Natural killer cell (primary cell): ENCODE results near the gene KRT82. TPM values are rescaled to one million over a fixed set of nuclear protein-coding genes. Genes with fewer than 3 reads are reported as not detected.

ENCODE experiments used
- ATAC-seq, 3 donors: fragments of 150-1000 bp in 2 of 3; fragments of 200-7000 bp in 1 of 3; cut with Tn5 transposase; 1 replicate in 1 of 3; 2 replicates in 2 of 3; pipeline ENCODE4 v1.10.0; 2021; ENCODE audit warnings: mild to moderate bottlenecking in 2 of 3, moderate library complexity in 2 of 3
- DNase-seq, 2 donors: peaks; one replicate each; pipeline versions ENCODE4 v3.0.0 to v3.0.0-alpha.2; 2013 to 2021; ENCODE audit warnings: mixed read lengths in 1 of 2
- H3K27ac ChIP-seq: one replicate; pipeline ENCODE4 v1.5.1; 2013; ENCODE audit warnings: mild to moderate bottlenecking, low read length
- H3K27me3 ChIP-seq: one replicate; pipeline ENCODE4 v1.6.1; 2013; ENCODE audit warnings: low read length; ENCODE audit not compliant: control insufficient read depth, insufficient read depth
- H3K36me3 ChIP-seq: one replicate; pipeline ENCODE4 v1.6.1; 2013; ENCODE audit warnings: low read length; ENCODE audit not compliant: control insufficient read depth, insufficient read depth
- H3K4me1 ChIP-seq: one replicate; pipeline ENCODE4 v1.6.1; 2013; ENCODE audit warnings: low read length; ENCODE audit not compliant: control insufficient read depth, insufficient read depth
- H3K4me3 ChIP-seq: one replicate; pipeline ENCODE4 v1.5.1; 2013; ENCODE audit warnings: low read length
- H3K9me3 ChIP-seq: one replicate; pipeline ENCODE4 v1.6.1; 2013; ENCODE audit warnings: low read length; ENCODE audit not compliant: control insufficient read depth, insufficient read depth
- H3K27ac Mint-ChIP-seq, 2 donors: one replicate each; pipeline ENCODE4 v1.8.0; 2022; ENCODE audit warnings: mild to moderate bottlenecking in 2 of 2, mixed read lengths in 2 of 2, moderate library complexity in 1 of 2
- H3K27me3 Mint-ChIP-seq, 2 donors: one replicate each; pipeline ENCODE4 v1.8.0; 2022; ENCODE audit warnings: low read depth in 2 of 2, mixed read lengths in 2 of 2
- H3K36me3 Mint-ChIP-seq: one replicate; pipeline ENCODE4 v1.8.0; 2022; ENCODE audit warnings: mixed read lengths
- H3K4me1 Mint-ChIP-seq, 2 donors: one replicate each; pipeline ENCODE4 v1.8.0; 2022; ENCODE audit warnings: mixed read lengths in 2 of 2
- H3K4me3 Mint-ChIP-seq: one replicate; pipeline ENCODE4 v1.8.0; 2022; ENCODE audit warnings: mild to moderate bottlenecking, moderate library complexity, mixed read lengths
- H3K9me3 Mint-ChIP-seq, 2 donors: one replicate each; pipeline ENCODE4 v1.8.0; 2022; ENCODE audit warnings: mixed read lengths in 2 of 2
- CTCF ChIP-seq: fragments of 200-600 bp; IDR thresholded peaks from one replicate; pipeline ENCODE4 v1.8.0; 2022; ENCODE audit warnings: antibody characterized with exemption
- whole genome bisulfite sequencing: methylation state at CpG from one replicate; pipeline ENCODE4 v1.1.7; 2013; ENCODE audit warnings: missing lambda C conversion rate; ENCODE audit not compliant: insufficient coverage; 5-methylcytosine and 5-hydroxymethylcytosine counted together
- intact Hi-C: fragments of 100-400 bp; cut with micrococcal nuclease; formaldehyde crosslinking; loops from one replicate; pipeline ENCODE4 v1.14.2; 2022
- total RNA-seq, 4 donors: library from RNA; stranded (reverse); fragments of 120-200 nt in 1 of 4; gene quantifications; one replicate each; pipeline versions ENCODE4 v1.2.3 to v1.2.4, GENCODE V29; 2013 to 2022

KRT82 gene
- total RNA-seq, 3 donors from 2014 or later (not counting 1 experiment from before 2014, with no cell fraction given) = not detected

- Mint-ChIP-seq H3K36me3 (no peaks in the 10 kb centered on the region), H3K4me1 (peaks cover 0 to 11% of the 10 kb centered on the region in 2 donors), H3K4me3 (no peak overlapping the region), H3K27me3 (peaks cover 45 to 62% of the 10 kb centered on the region in 2 donors), H3K9me3 (no peaks in the 10 kb centered on the region), H3K27ac (no peak overlapping the region)
- intact Hi-C loops = no loop called here
- ATAC-seq (no peak), DNase-seq (no peak)
- Histone ChIP-seq H3K9me3 (no peaks in the 10 kb centered on the region), H3K27ac (no peak overlapping the region), H3K4me1 (no peaks in the 10 kb centered on the region), H3K36me3 (no peaks in the 10 kb centered on the region), H3K4me3 (no peak overlapping the region), H3K27me3 (peaks cover 10% of the 10 kb centered on the region)
- WGBS = 93% methylated on average over 2 of the region's 3 CpGs
- no peak for TF ChIP-seq CTCF
These were observed 36.9 kb downstream of the KRT82 start for GRCh38 chr12:52369211-52369610.

GRCh38 chr12:52368508-52368907, 37.6 kb downstream of the KRT82 start:
- Mint-ChIP-seq H3K36me3 (no peaks in the 10 kb centered on the region), H3K4me1 (peaks cover 0 to 11% of the 10 kb centered on the region in 2 donors), H3K27ac (no peak overlapping the region), H3K9me3 (no peaks in the 10 kb centered on the region), H3K27me3 (peaks cover 52 to 65% of the 10 kb centered on the region in 2 donors), H3K4me3 (no peak overlapping the region)
- H3K27me3 ChIP-seq = peaks cover 17% of the 10 kb centered on the region
- DNase-seq (no peak), ATAC-seq (no peak)
- no peaks in the 10 kb centered on the region for H3K4me1 ChIP-seq
- WGBS = 57% methylated on average over 3 of the region's 3 CpGs
- no peak overlapping the region for H3K4me3 ChIP-seq
- intact Hi-C loops = no loop called here
- no peaks in the 10 kb centered on the region for H3K36me3 ChIP-seq
- no peak overlapping the region for H3K27ac ChIP-seq
- no peak for TF ChIP-seq CTCF
- no peaks in the 10 kb centered on the region for H3K9me3 ChIP-seq

- no peak for DNase-seq
- intact Hi-C loops = no loop called here
- Mint-ChIP-seq H3K27me3 (peaks cover 58 to 70% of the 10 kb centered on the region in 2 donors), H3K4me1 (peaks cover 0 to 11% of the 10 kb centered on the region in 2 donors), H3K36me3 (no peaks in the 10 kb centered on the region), H3K27ac (no peak overlapping the region), H3K4me3 (no peak overlapping the region), H3K9me3 (no peaks in the 10 kb centered on the region)
- Histone ChIP-seq H3K27me3 (peaks cover 17% of the 10 kb centered on the region), H3K4me3 (no peak overlapping the region), H3K27ac (no peak overlapping the region), H3K9me3 (no peaks in the 10 kb centered on the region), H3K4me1 (no peaks in the 10 kb centered on the region), H3K36me3 (no peaks in the 10 kb centered on the region)
- 79% methylated on average over 6 of the region's 6 CpGs for WGBS
- ATAC-seq = no peak
- no peak for TF ChIP-seq CTCF
These were observed 38.3 kb downstream of the KRT82 start for GRCh38 chr12:52367876-52368275.

- H3K27me3 ChIP-seq = peaks cover 17% of the 10 kb centered on the region
- Mint-ChIP-seq H3K9me3 (no peaks in the 10 kb centered on the region), H3K36me3 (no peaks in the 10 kb centered on the region), H3K4me1 (peaks cover 2 to 13% of the 10 kb centered on the region in 2 donors), H3K4me3 (no peak within 1 kb of the TSS), H3K27ac (no peak within 1 kb of the TSS), H3K27me3 (peaks cover 55 to 63% of the 10 kb centered on the region in 2 donors)
- no peak for DNase-seq
- H3K36me3 ChIP-seq = no peaks in the 10 kb centered on the region
- intact Hi-C loops = no loop called here
- TF ChIP-seq CTCF = no peak
- no peak within 1 kb of the TSS for H3K27ac ChIP-seq
- no peak within 1 kb of the TSS for H3K4me3 ChIP-seq
- no peak for ATAC-seq
- H3K9me3 ChIP-seq = no peaks in the 10 kb centered on the region
- WGBS = 89% methylated on average over 42 of the region's 42 CpGs
- H3K4me1 ChIP-seq = peaks cover 8% of the 10 kb centered on the region
These were observed 39.2 kb downstream of the KRT82 start, which contains the start of gene KRT85 for GRCh38 chr12:52366738-52367485. Gene KRT85, minus strand, starts transcription at chr12:52367481. Its CDS starts 76 bp downstream, at chr12:52367405.
